Activated CD4-positive, alpha-beta T cell treated with anti-CD3 and anti-CD28 coated beads, Interleukin-2, amount 50 U/mL, for 4 hours (primary cell): ENCODE data around the gene POLE3.
"Not testable (repeated sequence)": the region's sequence is repeated elsewhere in the genome, so short reads cannot be mapped to it uniquely, and the experiment has no call there.

Source experiments
- DNase-seq, 2 experiments: peaks; one replicate each; pipeline ENCODE4 v3.0.0-alpha.2; 2020

POLE3 gene

GRCh38 chr9:113375057-113376023, 35.1 kb downstream of the POLE3 start:
- DNase-seq, result no peak

GRCh38 chr9:113373676-113374392, 36.6 kb downstream of the POLE3 start:
- no peak for DNase-seq

- no peak for DNase-seq
Measured at GRCh38 chr9:113373256-113373655, 37.2 kb downstream of the POLE3 start.

GRCh38 chr9:113372059-113372458, 38.4 kb downstream of the POLE3 start:
- DNase-seq, result no peak

GRCh38 chr9:113370806-113371325, 39.6 kb downstream of the POLE3 start:
- DNase-seq, result no peak

- DNase-seq, result no peak
Measured at GRCh38 chr9:113369855-113370140, 40.7 kb downstream of the POLE3 start.

GRCh38 chr9:113368982-113369854, 41.3 kb downstream of the POLE3 start:
- no peak for DNase-seq

GRCh38 chr9:113368348-113368981, 42.0 kb downstream of the POLE3 start:
- DNase-seq, result no peak

GRCh38 chr9:113365652-113366051, 44.8 kb downstream of the POLE3 start:
- DNase-seq, result not testable (repeated sequence)

GRCh38 chr9:113364951-113365350, 45.5 kb downstream of the POLE3 start:
- no peak for DNase-seq

- DNase-seq, result no peak
Measured at GRCh38 chr9:113363336-113363735, 47.1 kb downstream of the POLE3 start.

- DNase-seq, result no peak
Measured at GRCh38 chr9:113361304-113362018, 49.0 kb downstream of the POLE3 start.

GRCh38 chr9:113360242-113360842, 50.1 kb downstream of the POLE3 start:
- DNase-seq, result no peak

GRCh38 chr9:113359385-113359784, 51.1 kb downstream of the POLE3 start:
- no peak for DNase-seq
